Stimulated activated memory B cell treated with anti-CD40 and anti-IgM and Interleukin-4, amounts not matched to agents 10 μg/mL and 1 μg/mL and 100 μg/mL, for 72 hours (primary cell): ENCODE results near the gene PRUNE2.
"Not testable (repeated sequence)": the region's sequence is repeated elsewhere in the genome, so short reads cannot be mapped to it uniquely, and the experiment has no call there.

Experiments
- ATAC-seq: fragments of 150-1000 bp; cut with Tn5 transposase; 2 replicates; pipeline ENCODE4 v1.10.0; 2021
- H3K27ac Mint-ChIP-seq: one replicate; pipeline ENCODE4 v1.8.0; 2022; ENCODE audit warnings: mild to moderate bottlenecking, mixed read lengths
- H3K27me3 Mint-ChIP-seq: one replicate; pipeline ENCODE4 v1.8.0; 2022; ENCODE audit warnings: mixed read lengths
- H3K36me3 Mint-ChIP-seq: one replicate; pipeline ENCODE4 v1.8.0; 2022; ENCODE audit warnings: mixed read lengths
- H3K4me1 Mint-ChIP-seq: one replicate; pipeline ENCODE4 v1.8.0; 2022; ENCODE audit warnings: mixed read lengths
- H3K4me3 Mint-ChIP-seq: one replicate; pipeline ENCODE4 v1.8.0; 2022; ENCODE audit warnings: mild to moderate bottlenecking, moderate library complexity, mixed read lengths
- H3K9me3 Mint-ChIP-seq: one replicate; pipeline ENCODE4 v1.8.0; 2022; ENCODE audit warnings: mixed read lengths

PRUNE2 gene

GRCh38 chr9:76887003-76887821 is 18.7 kb downstream of the PRUNE2 start:
- H3K9me3 Mint-ChIP-seq = peaks cover 2% of the 10 kb centered on the region
- H3K36me3 Mint-ChIP-seq = no peaks in the 10 kb centered on the region
- peaks cover 21% of the 10 kb centered on the region for H3K4me1 Mint-ChIP-seq
- no peak for ATAC-seq
- peaks cover 13% of the 10 kb centered on the region for H3K27me3 Mint-ChIP-seq
- no peak overlapping the region for H3K4me3 Mint-ChIP-seq
- no peak overlapping the region for H3K27ac Mint-ChIP-seq

- peaks cover 13% of the 10 kb centered on the region for H3K27me3 Mint-ChIP-seq
- H3K36me3 Mint-ChIP-seq = no peaks in the 10 kb centered on the region
- no peak for ATAC-seq
- H3K4me3 Mint-ChIP-seq = no peak overlapping the region
- H3K9me3 Mint-ChIP-seq = peaks cover 2% of the 10 kb centered on the region
- no peak overlapping the region for H3K27ac Mint-ChIP-seq
- peaks cover 23% of the 10 kb centered on the region for H3K4me1 Mint-ChIP-seq
These were observed 19.6 kb downstream of the PRUNE2 start for GRCh38 chr9:76886318-76886717.

- peaks cover 13% of the 10 kb centered on the region for H3K27me3 Mint-ChIP-seq
- H3K4me3 Mint-ChIP-seq = no peak overlapping the region
- H3K36me3 Mint-ChIP-seq = no peaks in the 10 kb centered on the region
- H3K9me3 Mint-ChIP-seq = peaks cover 2% of the 10 kb centered on the region
- no peak for ATAC-seq
- H3K27ac Mint-ChIP-seq = no peak overlapping the region
- H3K4me1 Mint-ChIP-seq = peaks cover 23% of the 10 kb centered on the region
These were observed 21.1 kb downstream of the PRUNE2 start for GRCh38 chr9:76884823-76885222.

- peaks cover 13% of the 10 kb centered on the region for H3K27me3 Mint-ChIP-seq
- H3K4me3 Mint-ChIP-seq = no peak overlapping the region
- peaks cover 23% of the 10 kb centered on the region for H3K4me1 Mint-ChIP-seq
- no peaks in the 10 kb centered on the region for H3K36me3 Mint-ChIP-seq
- H3K9me3 Mint-ChIP-seq = peaks cover 2% of the 10 kb centered on the region
- ATAC-seq = no peak
- no peak overlapping the region for H3K27ac Mint-ChIP-seq
These were observed 22.5 kb downstream of the PRUNE2 start for GRCh38 chr9:76883341-76883855.

GRCh38 chr9:76882686-76883085 is 23.2 kb downstream of the PRUNE2 start:
- Mint-ChIP-seq H3K27ac (no peak overlapping the region), H3K36me3 (no peaks in the 10 kb centered on the region), H3K27me3 (peaks cover 6% of the 10 kb centered on the region), H3K4me1 (peaks cover 18% of the 10 kb centered on the region), H3K9me3 (peaks cover 2% of the 10 kb centered on the region), H3K4me3 (no peak overlapping the region)
- no peak for ATAC-seq

- H3K27me3 Mint-ChIP-seq = no peaks in the 10 kb centered on the region
- H3K36me3 Mint-ChIP-seq = no peaks in the 10 kb centered on the region
- peaks cover 2% of the 10 kb centered on the region for H3K9me3 Mint-ChIP-seq
- no peak for ATAC-seq
- no peak overlapping the region for H3K27ac Mint-ChIP-seq
- no peak overlapping the region for H3K4me3 Mint-ChIP-seq
- H3K4me1 Mint-ChIP-seq = peaks cover 12% of the 10 kb centered on the region
These were observed 25.7 kb downstream of the PRUNE2 start for GRCh38 chr9:76880210-76880609.

GRCh38 chr9:76878933-76879332 is 27.0 kb downstream of the PRUNE2 start:
- no peaks in the 10 kb centered on the region for H3K27me3 Mint-ChIP-seq
- peaks cover 2% of the 10 kb centered on the region for H3K9me3 Mint-ChIP-seq
- H3K36me3 Mint-ChIP-seq = no peaks in the 10 kb centered on the region
- peaks cover 12% of the 10 kb centered on the region for H3K4me1 Mint-ChIP-seq
- no peak for ATAC-seq
- no peak overlapping the region for H3K4me3 Mint-ChIP-seq
- H3K27ac Mint-ChIP-seq = no peak overlapping the region

- no peaks in the 10 kb centered on the region for H3K27me3 Mint-ChIP-seq
- peaks cover 2% of the 10 kb centered on the region for H3K9me3 Mint-ChIP-seq
- H3K4me1 Mint-ChIP-seq = peaks cover 9% of the 10 kb centered on the region
- no peak overlapping the region for H3K27ac Mint-ChIP-seq
- H3K36me3 Mint-ChIP-seq = no peaks in the 10 kb centered on the region
- ATAC-seq = no peak
- H3K4me3 Mint-ChIP-seq = no peak overlapping the region
These were observed 28.0 kb downstream of the PRUNE2 start for GRCh38 chr9:76877961-76878360.

- ATAC-seq = no peak
- Mint-ChIP-seq H3K27me3 (no peaks in the 10 kb centered on the region), H3K4me1 (no peaks in the 10 kb centered on the region), H3K4me3 (no peak overlapping the region), H3K9me3 (no peaks in the 10 kb centered on the region), H3K36me3 (no peaks in the 10 kb centered on the region), H3K27ac (no peak overlapping the region)
These were observed 29.8 kb downstream of the PRUNE2 start for GRCh38 chr9:76876098-76876497.

GRCh38 chr9:76873821-76874220 is 32.1 kb downstream of the PRUNE2 start:
- H3K4me1 Mint-ChIP-seq = no peaks in the 10 kb centered on the region
- no peaks in the 10 kb centered on the region for H3K27me3 Mint-ChIP-seq
- no peak overlapping the region for H3K4me3 Mint-ChIP-seq
- H3K9me3 Mint-ChIP-seq = no peaks in the 10 kb centered on the region
- no peak overlapping the region for H3K27ac Mint-ChIP-seq
- H3K36me3 Mint-ChIP-seq = no peaks in the 10 kb centered on the region
- no peak for ATAC-seq

GRCh38 chr9:76873056-76873792 is 32.7 kb downstream of the PRUNE2 start:
- Mint-ChIP-seq H3K27me3 (no peaks in the 10 kb centered on the region), H3K27ac (no peak overlapping the region), H3K4me1 (no peaks in the 10 kb centered on the region), H3K4me3 (no peak overlapping the region), H3K9me3 (no peaks in the 10 kb centered on the region), H3K36me3 (no peaks in the 10 kb centered on the region)
- no peak for ATAC-seq

- H3K36me3 Mint-ChIP-seq = no peaks in the 10 kb centered on the region
- H3K4me1 Mint-ChIP-seq = no peaks in the 10 kb centered on the region
- no peak for ATAC-seq
- H3K9me3 Mint-ChIP-seq = peaks cover 4% of the 10 kb centered on the region
- peaks cover 9% of the 10 kb centered on the region for H3K27me3 Mint-ChIP-seq
- H3K4me3 Mint-ChIP-seq = no peak overlapping the region
- no peak overlapping the region for H3K27ac Mint-ChIP-seq
These were observed 37.0 kb downstream of the PRUNE2 start for GRCh38 chr9:76868897-76869296.

- H3K9me3 Mint-ChIP-seq = peaks cover 4% of the 10 kb centered on the region
- no peaks in the 10 kb centered on the region for H3K4me1 Mint-ChIP-seq
- no peaks in the 10 kb centered on the region for H3K36me3 Mint-ChIP-seq
- no peak for ATAC-seq
- no peak overlapping the region for H3K27ac Mint-ChIP-seq
- H3K27me3 Mint-ChIP-seq = peaks cover 9% of the 10 kb centered on the region
- no peak overlapping the region for H3K4me3 Mint-ChIP-seq
These were observed 39.2 kb downstream of the PRUNE2 start for GRCh38 chr9:76866689-76867088.

- Mint-ChIP-seq H3K4me3 (no peak overlapping the region), H3K36me3 (no peaks in the 10 kb centered on the region), H3K27ac (no peak overlapping the region), H3K27me3 (peaks cover 9% of the 10 kb centered on the region), H3K9me3 (peaks cover 4% of the 10 kb centered on the region), H3K4me1 (no peaks in the 10 kb centered on the region)
- ATAC-seq = no peak
These were observed 42.1 kb downstream of the PRUNE2 start for GRCh38 chr9:76863832-76864231.

- no peak overlapping the region for H3K4me3 Mint-ChIP-seq
- no peak for ATAC-seq
- no peaks in the 10 kb centered on the region for H3K36me3 Mint-ChIP-seq
- no peaks in the 10 kb centered on the region for H3K27me3 Mint-ChIP-seq
- no peak overlapping the region for H3K27ac Mint-ChIP-seq
- peaks cover 5% of the 10 kb centered on the region for H3K9me3 Mint-ChIP-seq
- no peaks in the 10 kb centered on the region for H3K4me1 Mint-ChIP-seq
These were observed 46.1 kb downstream of the PRUNE2 start for GRCh38 chr9:76859860-76860259.

GRCh38 chr9:76858248-76858647 is 47.7 kb downstream of the PRUNE2 start:
- not testable (repeated sequence) for H3K27me3 Mint-ChIP-seq, H3K4me1 Mint-ChIP-seq, H3K36me3 Mint-ChIP-seq, H3K4me3 Mint-ChIP-seq, H3K9me3 Mint-ChIP-seq, H3K27ac Mint-ChIP-seq, ATAC-seq
